GM23338 (cell line): ENCODE data around the gene KCNQ1OT1.

ENCODE experiments used
- CREB1 ChIP-seq: fragments of 250-450 bp; sonication (Bioruptor Pico); IDR thresholded peaks from 2 replicates; pipeline ENCODE4 v1.5.0; 2020; ENCODE audit warnings: low read depth, mild to moderate bottlenecking, moderate library complexity
- CTCF ChIP-seq, 2 experiments: fragments of 200-600 bp in 1 of 2; sonication (generic) in 1 of 2; conservative IDR thresholded peaks; 2 replicates each; pipeline versions ENCODE4 v1.5.1 to v1.6.1; 2016 to 2017; ENCODE audit warnings: antibody characterized with exemption in 2 of 2, low read depth in 2 of 2, mild to moderate bottlenecking in 2 of 2, moderate library complexity in 1 of 2
- ETS1 ChIP-seq: IDR thresholded peaks from 2 replicates; pipeline ENCODE4 v1.6.1; 2016; ENCODE audit warnings: antibody characterized with exemption
- EZH2 ChIP-seq: fragments of 200-600 bp; sonication (generic); IDR thresholded peaks from one replicate; pipeline ENCODE4 v1.8.0; 2017; ENCODE audit warnings: antibody characterized with exemption, mild to moderate bottlenecking, low read depth; ENCODE audit not compliant: unreplicated experiment
- EZH2phosphoT487 ChIP-seq: fragments of 200-600 bp; sonication (generic); IDR thresholded peaks from one replicate; pipeline ENCODE4 v1.8.1; 2018; ENCODE audit warnings: antibody characterized with exemption; ENCODE audit not compliant: unreplicated experiment
- NANOG ChIP-seq: IDR thresholded peaks from 2 replicates; pipeline ENCODE4 v1.6.1; 2016; ENCODE audit warnings: antibody characterized with exemption, borderline replicate concordance
- POLR2AphosphoS5 ChIP-seq: IDR thresholded peaks from 2 replicates; pipeline ENCODE4 v1.6.1; 2016; ENCODE audit warnings: antibody characterized with exemption, low read depth
- REST ChIP-seq: IDR thresholded peaks from one replicate; pipeline ENCODE4 v1.6.1; 2018; ENCODE audit warnings: antibody characterized with exemption; ENCODE audit not compliant: unreplicated experiment
- STAT1 ChIP-seq: IDR thresholded peaks from one replicate; pipeline ENCODE4 v1.6.1; 2016; ENCODE audit warnings: antibody characterized with exemption; ENCODE audit not compliant: unreplicated experiment
- ZNF114 ChIP-seq: fragments of 250-450 bp; sonication (Bioruptor Pico); IDR thresholded peaks from 2 replicates; pipeline ENCODE4 v1.5.0; 2020; ENCODE audit warnings: mild to moderate bottlenecking, moderate library complexity
- ZNF331 ChIP-seq: fragments of 250-450 bp; sonication (Bioruptor Pico); IDR thresholded peaks from 2 replicates; pipeline ENCODE4 v1.5.0; 2020; ENCODE audit warnings: low read depth, mild to moderate bottlenecking, moderate library complexity

GRCh38 chr11:2699185-2699530 is 636 bp downstream of the KCNQ1OT1 start:
- TF ChIP-seq CTCF (conservative IDR thresholded peaks at IDR 0.05; ENCODE audit: low read depth in 2 of 2) (no peak), POLR2AphosphoS5 (no peak), REST (no peak), ZNF114 (CRISPR knock-in tag) (no peak), EZH2phosphoT487 (no peak), EZH2 (no peak), CREB1 (no peak), STAT1 (no peak), NANOG (no peak), ETS1 (no peak), ZNF331 (CRISPR knock-in tag) (no peak)
